ENCODE data around the gene FSHB. TPM values are rescaled to one million over a fixed set of nuclear protein-coding genes. Genes with fewer than 3 reads are reported as not detected.

FSHB gene
- total and polyA plus RNA-seq, 9 of the 15 experiments (the other 6 are each of a cell fraction or from before 2014, with no cell fraction given), result not detected

GRCh38 chr11:30255637-30256036, 24.8 kb downstream of the FSHB start (continued):
- TF ChIP-seq THRB (CRISPR knock-in tag; conservative IDR thresholded peaks at IDR 0.05), result no peak

- no peak for TF ChIP-seq XRCC5 (IDR thresholded peaks at IDR 0.05; ENCODE audit: low read depth, low read length)
- no peak for TF ChIP-seq HNRNPUL1 (IDR thresholded peaks at IDR 0.05; ENCODE audit: low read length)
- no peak for TF ChIP-seq SMAD1 (IDR thresholded peaks at IDR 0.05; ENCODE audit: low read depth, low read length, partially characterized antibody)
- no peak for TF ChIP-seq MIER1 (IDR thresholded peaks at IDR 0.05; ENCODE audit: low read depth)
- TF ChIP-seq CBFA2T3 (IDR thresholded peaks at IDR 0.05), result no peak
- no peak for TF ChIP-seq TGIF2 (CRISPR knock-in tag; IDR thresholded peaks at IDR 0.05)
- TF ChIP-seq RNF2 (IDR thresholded peaks at IDR 0.05), result no peak
- no peak for TF ChIP-seq KLF16 (IDR thresholded peaks at IDR 0.05)
- no peak for TF ChIP-seq HES1 (IDR thresholded peaks at IDR 0.05; ENCODE audit: low read depth)
- Histone ChIP-seq H3K27me3 (ENCODE audit: control insufficient read depth in 2 of 2, insufficient read depth in 2 of 2, low read length in 2 of 2) (no peaks in the 10 kb centered on the region), H4K20me1 (replicated peaks; ENCODE audit: control insufficient read depth, insufficient read depth, low read length) (no peaks in the 10 kb centered on the region), H3K9me1 (ENCODE audit: control insufficient read depth, insufficient read depth, low read length) (no peaks in the 10 kb centered on the region), H2AFZ (ENCODE audit: low read depth, low read length) (no peak overlapping the region), H3K9me3 (replicated peaks; ENCODE audit: control insufficient read depth, insufficient read depth, low read depth, low read length) (no peaks in the 10 kb centered on the region), H3K27ac (ENCODE audit: extremely low read depth, low read depth, low read length) (no peak overlapping the region), H3K36me3 (ENCODE audit: control insufficient read depth, insufficient read depth, low read length) (no peaks in the 10 kb centered on the region), H3K79me2 (ENCODE audit: control insufficient read depth, insufficient read depth, low read length) (no peaks in the 10 kb centered on the region), H3K4me3 (no peak overlapping the region), H3K9ac (ENCODE audit: insufficient read depth in 1 of 2, low read depth in 2 of 2, low read length in 2 of 2) (no peak overlapping the region), H3K4me1 (replicated peaks in 1 of 2; ENCODE audit: control insufficient read depth in 2 of 2, insufficient read depth in 2 of 2, low read length in 2 of 2) (no peaks in the 10 kb centered on the region), H3K4me2 (ENCODE audit: insufficient read depth, low read length) (no peak overlapping the region)
- ChIA-PET POLR2A (no interaction called here), CTCF (ENCODE audit: low intra/inter-chr PET ratio) (no interaction called here)
- WGBS (ENCODE audit: insufficient coverage, low coverage, missing lambda C conversion rate), result 6% methylated on average over 3 of the region's 3 CpGs
- in situ Hi-C loops (cut with MboI), result no loop called here
- BruUV-seq (replicated peaks), result no TSS peak
- DNase-seq (ENCODE audit: extremely low read depth in 1 of 4, low spot score in 3 of 4) (no peak), FAIRE-seq (no peak), ATAC-seq (no peak)
- intact Hi-C loops (cut with micrococcal nuclease), result no loop called here
Measured at GRCh38 chr11:30257058-30257457, 26.2 kb downstream of the FSHB start.
